ENCODE measurements around the gene DMRTC2.

DMRTC2 gene

DNA sequence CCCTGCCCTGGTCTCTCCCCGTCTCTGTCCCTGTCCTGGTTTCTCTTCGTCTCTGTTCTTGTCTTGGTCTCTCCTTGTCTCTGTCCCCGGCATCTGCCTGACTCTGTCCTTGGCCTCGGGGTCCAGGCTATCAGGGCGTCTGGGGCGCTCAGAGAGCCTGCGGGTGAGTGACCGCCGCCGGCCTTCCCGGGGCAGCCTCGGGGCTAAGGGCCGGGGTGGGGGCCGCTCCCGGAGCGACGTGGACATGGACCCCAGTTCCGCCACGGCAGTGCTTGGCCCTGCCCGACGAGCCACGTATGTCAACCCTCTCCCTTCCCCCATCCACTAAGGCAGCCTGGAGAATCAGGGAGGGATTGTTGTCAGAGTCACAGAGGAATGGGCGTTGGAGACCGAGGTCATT, 53.0 kb downstream of the DMRTC2 start:
- no peak for DNase-seq (ENCODE audit: extremely low read depth, low read depth)
- TF ChIP-seq, protein P1, sequence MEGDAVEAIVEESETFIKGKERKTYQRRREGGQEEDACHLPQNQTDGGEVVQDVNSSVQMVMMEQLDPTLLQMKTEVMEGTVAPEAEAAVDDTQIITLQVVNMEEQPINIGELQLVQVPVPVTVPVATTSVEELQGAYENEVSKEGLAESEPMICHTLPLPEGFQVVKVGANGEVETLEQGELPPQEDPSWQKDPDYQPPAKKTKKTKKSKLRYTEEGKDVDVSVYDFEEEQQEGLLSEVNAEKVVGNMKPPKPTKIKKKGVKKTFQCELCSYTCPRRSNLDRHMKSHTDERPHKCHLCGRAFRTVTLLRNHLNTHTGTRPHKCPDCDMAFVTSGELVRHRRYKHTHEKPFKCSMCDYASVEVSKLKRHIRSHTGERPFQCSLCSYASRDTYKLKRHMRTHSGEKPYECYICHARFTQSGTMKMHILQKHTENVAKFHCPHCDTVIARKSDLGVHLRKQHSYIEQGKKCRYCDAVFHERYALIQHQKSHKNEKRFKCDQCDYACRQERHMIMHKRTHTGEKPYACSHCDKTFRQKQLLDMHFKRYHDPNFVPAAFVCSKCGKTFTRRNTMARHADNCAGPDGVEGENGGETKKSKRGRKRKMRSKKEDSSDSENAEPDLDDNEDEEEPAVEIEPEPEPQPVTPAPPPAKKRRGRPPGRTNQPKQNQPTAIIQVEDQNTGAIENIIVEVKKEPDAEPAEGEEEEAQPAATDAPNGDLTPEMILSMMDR (IDR thresholded peaks at IDR 0.05; ENCODE audit: low read depth, low read length), result no peak

DNA sequence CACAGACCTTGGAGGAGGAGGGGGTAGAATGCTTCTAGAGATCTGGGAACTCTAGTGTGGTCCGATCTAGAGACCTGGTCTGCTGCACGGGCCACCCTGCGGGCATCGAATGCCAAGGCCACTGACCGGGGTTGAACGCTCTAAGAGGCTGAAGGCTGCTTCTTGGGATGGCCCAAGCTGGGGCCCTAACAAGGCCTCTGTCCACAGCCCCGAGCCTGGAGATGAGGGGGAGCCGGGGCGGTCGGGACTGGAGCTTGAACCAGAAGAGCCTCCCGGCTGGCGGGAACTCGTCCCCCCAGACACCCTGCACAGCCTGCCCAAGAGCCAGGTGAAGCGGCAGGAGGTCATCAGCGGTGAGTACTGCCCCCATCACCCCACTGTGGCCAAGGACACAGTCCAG, 53.4 kb downstream of the DMRTC2 start:
- DNase-seq (ENCODE audit: extremely low read depth, low read depth), result no peak
- TF ChIP-seq, protein P1 (IDR thresholded peaks at IDR 0.05; ENCODE audit: low read depth, low read length), result no peak

Data from AG09319 (cell line).